HG03175 (cell line): ENCODE data around the gene TNFAIP8L3.

Source experiments
- ATAC-seq: cut with Tn5 transposase; IDR thresholded peaks from one replicate; pipeline ENCODE4 v1.9.1; 2021; ENCODE audit warnings: mild to moderate bottlenecking, moderate library complexity; ENCODE audit not compliant: unreplicated experiment

The TNFAIP8L3 gene

DNA sequence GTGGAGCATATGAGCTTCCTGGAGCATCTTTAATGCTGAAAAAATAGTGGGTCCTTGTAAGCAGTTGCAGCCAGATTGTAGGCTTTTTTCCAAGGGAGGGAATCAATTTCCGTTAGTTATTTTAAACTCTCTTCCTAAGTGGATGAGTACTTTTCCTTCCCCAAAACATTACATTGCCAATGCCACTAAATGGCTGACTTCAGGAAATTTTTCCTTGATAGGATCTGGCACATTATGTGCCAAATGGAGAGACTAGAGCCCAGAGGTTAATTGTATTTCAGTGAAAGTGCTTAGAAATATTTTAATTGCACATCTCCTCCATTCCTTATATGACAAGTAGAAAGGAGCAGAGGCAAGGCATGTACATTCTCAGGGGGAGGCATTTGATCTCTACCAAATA lies 83.5 kb downstream of the TNFAIP8L3 start:
- no peak for ATAC-seq

DNA sequence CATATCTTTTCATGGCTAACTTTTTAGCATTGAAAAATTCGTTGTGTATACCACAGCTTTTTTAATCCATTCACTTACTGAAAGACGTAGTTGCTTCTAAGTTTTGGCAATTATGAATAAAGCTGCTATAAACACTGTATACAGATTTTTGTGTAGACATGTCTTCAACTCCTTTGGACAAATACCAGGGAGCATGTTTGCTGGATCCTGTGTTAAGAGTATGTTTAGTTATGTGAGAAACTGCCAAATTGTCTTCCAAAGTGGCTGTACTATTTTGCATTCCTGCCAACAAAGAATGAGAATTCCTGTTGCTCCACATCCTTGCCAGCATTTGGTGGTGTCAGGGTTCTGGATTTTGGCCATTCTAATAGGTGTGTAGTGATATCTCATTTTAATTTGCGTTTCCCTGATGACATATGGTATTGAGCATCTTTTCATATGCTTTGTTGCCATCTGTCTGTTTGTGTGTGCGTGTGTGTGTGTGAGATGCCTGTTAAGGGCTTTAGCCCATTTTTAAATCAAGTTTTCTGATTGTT lies 87.5 kb downstream of the TNFAIP8L3 start:
- ATAC-seq, result no peak
